HL-60/S4 treated with retinoic acid at 250 ng/mL for 4 days and 3 days (cell line): ENCODE data around the gene RGS13.

ENCODE experiments used
- in situ Hi-C: fragments of 300-500 bp; cut with MboI; formaldehyde crosslinking; loops from 2 replicates; pipeline ENCODE4 v1.7.0; 2022; ENCODE audit warnings: low sequenced_read_pairs

Gene RGS13, protein sequence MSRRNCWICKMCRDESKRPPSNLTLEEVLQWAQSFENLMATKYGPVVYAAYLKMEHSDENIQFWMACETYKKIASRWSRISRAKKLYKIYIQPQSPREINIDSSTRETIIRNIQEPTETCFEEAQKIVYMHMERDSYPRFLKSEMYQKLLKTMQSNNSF

DNA sequence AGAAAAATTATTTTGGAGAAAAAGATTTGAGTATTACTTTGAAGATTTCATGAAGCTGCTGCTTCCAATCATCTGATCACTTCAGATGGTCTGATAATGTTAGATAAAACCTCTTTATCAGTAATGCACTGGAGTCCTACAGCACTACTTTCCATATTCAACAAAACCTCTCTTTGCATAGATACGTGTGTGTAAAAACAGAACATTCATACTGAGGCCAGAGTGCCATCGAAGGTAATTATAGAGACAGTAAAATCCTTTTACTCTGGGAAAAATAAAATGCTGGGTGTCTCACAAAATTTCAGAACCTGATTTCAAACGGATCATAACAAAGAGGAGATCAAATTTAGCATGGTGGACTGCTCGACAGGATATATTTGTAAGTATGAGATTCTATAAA is at the start of gene RGS13:
Gene RGS13, plus strand, starts transcription at position 209 of the 400 bp plus-strand sequence. CDS start 8,188 bp downstream, outside the sequence.
- in situ Hi-C loops, result no loop called here

GRCh38 chr1:192587386-192588266 is 48.3 kb upstream of the RGS13 start:
- in situ Hi-C loops, result loop anchor here (25.0 kb wide), 1 partner anchor 100 kb away; no protein-coding TSS in a partner anchor

DNA sequence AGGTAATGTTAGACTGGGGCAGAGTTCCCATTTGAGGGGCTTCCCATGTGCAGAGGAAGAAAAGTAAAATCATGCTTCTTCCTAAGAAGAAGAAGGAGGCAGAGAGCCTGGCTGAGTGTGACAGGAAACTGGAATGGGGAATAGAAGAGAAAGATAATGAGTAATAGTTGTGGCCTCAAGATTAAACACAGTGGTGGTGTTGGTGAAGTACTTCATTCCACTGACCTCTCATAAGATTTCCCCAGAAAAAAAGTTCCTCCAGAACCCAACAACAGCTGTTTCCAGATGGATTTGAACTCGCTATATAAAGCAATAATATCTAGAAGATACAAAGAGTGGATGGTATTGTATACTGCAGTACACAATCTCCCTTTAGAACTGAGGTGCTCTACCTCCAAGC is 47.4 kb upstream of the RGS13 start:
- in situ Hi-C loops, result loop anchor here (25.0 kb wide), 1 partner anchor 101 kb away; no protein-coding TSS in a partner anchor

DNA sequence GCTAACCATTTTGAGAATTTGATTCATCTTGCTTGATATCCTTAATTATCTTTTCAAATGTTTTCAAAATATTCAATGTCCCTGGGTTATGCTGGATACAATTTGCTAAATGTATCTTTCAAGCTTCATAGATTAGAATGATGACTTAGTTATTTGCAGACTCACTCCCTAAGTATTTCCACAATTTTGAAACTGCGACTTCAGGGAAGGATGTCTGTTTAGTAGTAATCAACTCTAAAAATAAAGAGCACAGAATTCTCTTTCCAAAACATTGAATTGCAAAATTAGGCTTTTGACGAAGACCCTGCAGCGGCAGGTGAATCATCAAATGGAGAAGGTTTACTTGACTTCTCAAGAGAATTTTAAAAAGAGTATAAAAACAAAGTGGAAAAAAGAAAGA is 46.1 kb upstream of the RGS13 start:
- in situ Hi-C loops, result loop anchor here (25.0 kb wide), 1 partner anchor 103 kb away; no protein-coding TSS in a partner anchor

- in situ Hi-C loops, result loop anchor here (25.0 kb wide), 1 partner anchor 105 kb away; no protein-coding TSS in a partner anchor
These were observed 43.4 kb upstream of the RGS13 start for GRCh38 chr1:192592517-192592916.

DNA sequence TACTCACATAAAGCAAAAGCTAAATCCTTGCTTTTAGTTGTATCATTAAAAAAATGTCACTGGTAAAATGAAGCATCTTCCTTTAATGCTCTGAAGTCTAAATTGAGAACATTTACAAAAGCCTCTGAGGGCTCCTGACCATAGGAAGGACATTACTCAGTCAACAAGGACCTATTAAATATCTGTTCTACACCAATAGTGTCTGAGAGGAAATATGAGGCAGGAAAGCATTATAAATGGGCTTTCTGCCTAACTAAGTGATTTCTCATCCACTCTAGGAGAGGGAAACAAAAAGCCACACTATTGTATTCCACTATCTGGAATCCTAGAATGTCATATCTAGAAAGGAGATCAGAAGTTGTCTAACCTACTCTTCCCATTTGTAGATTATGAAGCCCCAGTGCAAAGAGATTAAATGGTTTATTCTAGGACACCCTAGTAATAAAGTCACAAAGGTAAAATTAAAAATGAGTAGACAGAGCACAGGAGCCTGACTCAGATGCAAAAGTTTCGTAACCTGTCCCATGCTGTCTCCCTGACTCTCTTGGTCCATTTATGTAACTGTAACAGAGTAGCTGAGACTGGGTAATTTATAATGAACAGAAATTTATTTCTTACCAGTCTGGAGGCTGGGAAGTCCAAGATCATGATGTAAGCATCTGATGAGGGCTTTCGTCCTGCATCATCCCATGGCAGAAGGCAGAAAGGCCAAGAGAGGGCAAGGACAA is 42.8 kb upstream of the RGS13 start:
- in situ Hi-C loops, result loop anchor here (25.0 kb wide), 1 partner anchor 106 kb away; no protein-coding TSS in a partner anchor

GRCh38 chr1:192595299-192595698 is 40.6 kb upstream of the RGS13 start:
- in situ Hi-C loops, result loop anchor here (25.0 kb wide), 1 partner anchor 108 kb away; no protein-coding TSS in a partner anchor

DNA sequence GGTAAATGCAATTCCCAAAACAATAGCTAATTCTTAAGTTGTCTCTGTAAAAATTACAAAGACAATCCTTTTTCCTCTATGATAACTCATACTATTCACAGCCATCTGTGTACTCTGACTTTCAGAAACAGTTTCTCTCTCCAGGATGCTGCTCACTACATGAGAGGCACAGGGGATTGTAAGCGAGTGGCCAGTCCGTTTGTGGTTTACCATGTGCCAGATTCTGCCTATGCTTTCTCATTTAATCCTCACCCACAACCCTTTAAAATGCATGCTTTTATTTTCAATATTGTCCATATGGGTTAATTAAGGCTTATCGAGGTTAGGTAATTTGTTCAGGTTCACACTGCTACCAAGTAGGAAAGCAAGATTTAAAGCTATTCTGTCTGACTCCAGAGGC is 37.4 kb upstream of the RGS13 start:
- in situ Hi-C loops, result loop anchor here (25.0 kb wide), 1 partner anchor 111 kb away; no protein-coding TSS in a partner anchor

GRCh38 chr1:192600275-192600674 is 35.7 kb upstream of the RGS13 start:
- in situ Hi-C loops, result no loop called here

GRCh38 chr1:192601143-192601542 is 34.8 kb upstream of the RGS13 start:
- in situ Hi-C loops, result no loop called here

- in situ Hi-C loops, result no loop called here
These were observed 34.4 kb upstream of the RGS13 start for GRCh38 chr1:192601567-192601966.

DNA sequence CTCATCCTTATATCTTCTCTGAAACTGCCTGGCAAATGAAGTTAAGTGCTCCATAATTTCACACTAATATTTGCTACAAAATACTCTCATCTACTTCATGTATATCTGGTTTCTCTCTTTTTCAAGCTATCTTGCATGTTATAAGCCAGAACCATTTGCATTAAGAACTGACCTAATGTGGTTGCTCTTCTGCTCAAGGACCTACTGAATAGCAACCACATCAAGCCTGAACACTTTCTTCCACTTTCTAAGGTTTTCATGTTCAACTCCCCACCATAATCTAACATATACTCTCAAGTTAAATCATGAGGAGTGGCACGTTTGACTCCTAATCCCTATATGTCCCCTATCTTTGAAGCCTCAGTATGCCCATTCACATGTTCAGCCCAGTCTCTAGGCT is 33.2 kb upstream of the RGS13 start:
- in situ Hi-C loops, result no loop called here

DNA sequence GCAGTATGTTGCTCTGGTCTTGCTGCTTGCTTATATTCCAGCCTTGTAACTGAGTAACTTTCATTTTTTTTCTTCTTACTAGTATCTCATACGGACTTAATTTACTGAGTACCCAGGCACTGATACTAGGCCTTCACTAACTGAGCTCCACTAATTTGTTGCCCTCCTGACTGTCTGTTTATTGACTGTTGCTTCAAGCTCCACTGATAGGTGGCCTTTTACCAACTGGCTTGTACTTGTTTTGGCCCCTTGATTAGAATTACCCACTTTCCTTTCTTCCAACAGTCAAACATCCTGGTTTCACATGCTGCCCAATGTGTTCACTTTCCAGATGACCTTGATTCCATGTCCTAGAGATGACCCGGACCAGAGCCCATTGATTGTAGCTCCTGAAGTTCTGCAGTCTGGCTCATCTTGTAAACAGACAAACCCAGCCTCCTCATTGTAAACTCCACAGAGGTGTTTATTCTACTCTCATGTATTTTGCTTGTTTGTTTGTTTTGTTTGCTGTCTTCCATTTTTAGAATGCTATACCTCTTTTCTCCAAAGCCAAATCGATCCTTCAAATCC is 32.6 kb upstream of the RGS13 start:
- in situ Hi-C loops, result no loop called here

- in situ Hi-C loops, result no loop called here
These were observed 30.8 kb upstream of the RGS13 start for GRCh38 chr1:192604979-192605620.

GRCh38 chr1:192608671-192609070 is 27.3 kb upstream of the RGS13 start:
- in situ Hi-C loops, result no loop called here

- in situ Hi-C loops, result no loop called here
These were observed 26.6 kb upstream of the RGS13 start for GRCh38 chr1:192609110-192610079.

- in situ Hi-C loops, result no loop called here
These were observed 25.6 kb upstream of the RGS13 start for GRCh38 chr1:192610112-192610889.

- in situ Hi-C loops, result no loop called here
These were observed 20.9 kb upstream of the RGS13 start for GRCh38 chr1:192615055-192615454.
